Nephron progenitor cell (in vitro differentiated cells): ENCODE measurements around the gene GGA2.

Experiments used
- DNase-seq: peaks from one replicate; pipeline ENCODE4 v3.0.0; 2021
- H3K27ac Mint-ChIP-seq: 2 replicates; pipeline ENCODE4 v1.8.0; 2021; ENCODE audit warnings: mild to moderate bottlenecking, moderate library complexity, mixed read lengths
- H3K27me3 Mint-ChIP-seq: 2 replicates; pipeline ENCODE4 v1.8.0; 2021; ENCODE audit warnings: mild to moderate bottlenecking, low read depth, mixed read lengths; ENCODE audit not compliant: poor library complexity
- H3K36me3 Mint-ChIP-seq: 2 replicates; pipeline ENCODE4 v1.8.0; 2021; ENCODE audit warnings: low read depth, mixed read lengths
- H3K4me1 Mint-ChIP-seq: 2 replicates; pipeline ENCODE4 v1.8.0; 2021; ENCODE audit warnings: mixed read lengths
- H3K4me3 Mint-ChIP-seq: 2 replicates; pipeline ENCODE4 v1.8.0; 2021; ENCODE audit warnings: mild to moderate bottlenecking, moderate library complexity, mixed read lengths
- H3K9me3 Mint-ChIP-seq: 2 replicates; pipeline ENCODE4 v1.8.0; 2021; ENCODE audit warnings: mild to moderate bottlenecking, moderate library complexity, mixed read lengths
- CTCF ChIP-seq: fragments of 200-600 bp; sonication (generic); IDR thresholded peaks from 2 replicates; pipeline ENCODE4 v1.5.0; 2021; ENCODE audit warnings: antibody characterized with exemption

The GGA2 gene

GRCh38 chr16:23509441-23509754, 896 bp downstream of the GGA2 start:
- no peak for DNase-seq
- H3K27me3 Mint-ChIP-seq = no peaks in the 10 kb centered on the region
- H3K27ac Mint-ChIP-seq = no peak overlapping the region
- H3K9me3 Mint-ChIP-seq = no peaks in the 10 kb centered on the region
- H3K4me3 Mint-ChIP-seq = peak overlapping the region; percentile 91
- peaks cover 48% of the 10 kb centered on the region for H3K4me1 Mint-ChIP-seq
- no peak for TF ChIP-seq CTCF
- peaks cover 28% of the 10 kb centered on the region for H3K36me3 Mint-ChIP-seq

GRCh38 chr16:23508589-23509440, 1.5 kb downstream of the GGA2 start:
- H3K27me3 Mint-ChIP-seq = no peaks in the 10 kb centered on the region
- no peak for TF ChIP-seq CTCF
- H3K9me3 Mint-ChIP-seq = no peaks in the 10 kb centered on the region
- H3K4me3 Mint-ChIP-seq = peak overlapping the region; percentile 91
- H3K27ac Mint-ChIP-seq = peak overlapping the region; percentile 52
- peaks cover 23% of the 10 kb centered on the region for H3K36me3 Mint-ChIP-seq
- H3K4me1 Mint-ChIP-seq = peaks cover 52% of the 10 kb centered on the region
- DNase-seq = peak; percentile 24

DNA sequence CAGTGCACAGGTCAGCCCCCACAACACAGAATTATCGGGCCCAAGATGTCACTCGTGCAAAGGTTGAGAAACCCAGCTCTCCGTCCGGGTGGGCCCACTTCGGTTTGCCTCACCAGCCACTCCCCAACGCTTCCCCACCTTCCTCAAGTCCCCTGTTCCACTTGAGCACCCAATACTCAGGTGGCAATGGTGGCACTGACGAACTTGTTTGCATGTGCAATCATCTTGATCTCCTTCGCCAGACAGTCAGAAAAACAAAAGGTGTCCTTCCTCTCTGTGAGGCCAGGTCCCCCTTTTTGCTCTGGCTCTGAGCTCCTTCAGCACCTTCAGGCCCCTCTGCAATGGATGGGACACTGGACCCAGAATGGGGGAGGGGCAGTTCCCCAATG, 3.7 kb downstream of the GGA2 start:
- Mint-ChIP-seq H3K36me3 (peaks cover 17% of the 10 kb centered on the region), H3K27ac (peak overlapping the region; percentile 85), H3K4me3 (peak overlapping the region; percentile 43), H3K27me3 (no peaks in the 10 kb centered on the region), H3K4me1 (peaks cover 52% of the 10 kb centered on the region), H3K9me3 (no peaks in the 10 kb centered on the region)
- no peak for DNase-seq
- no peak for TF ChIP-seq CTCF

GRCh38 chr16:23505671-23506605, 4.4 kb downstream of the GGA2 start:
- H3K4me1 Mint-ChIP-seq = peaks cover 52% of the 10 kb centered on the region
- no peak for DNase-seq
- H3K9me3 Mint-ChIP-seq = no peaks in the 10 kb centered on the region
- peak overlapping the region; percentile 40 for H3K4me3 Mint-ChIP-seq
- H3K36me3 Mint-ChIP-seq = peaks cover 17% of the 10 kb centered on the region
- TF ChIP-seq CTCF = no peak
- H3K27me3 Mint-ChIP-seq = no peaks in the 10 kb centered on the region
- peak overlapping the region; percentile 72 for H3K27ac Mint-ChIP-seq

GRCh38 chr16:23505180-23505665, 5.1 kb downstream of the GGA2 start:
- TF ChIP-seq CTCF = no peak
- Mint-ChIP-seq H3K36me3 (peaks cover 17% of the 10 kb centered on the region), H3K4me1 (peaks cover 48% of the 10 kb centered on the region), H3K27ac (peak overlapping the region; percentile 42), H3K27me3 (no peaks in the 10 kb centered on the region), H3K9me3 (no peaks in the 10 kb centered on the region), H3K4me3 (no peak overlapping the region)
- DNase-seq = no peak
